IMR-90 (cell line): ENCODE measurements around the gene TSC2. TPM values are rescaled to one million over a fixed set of nuclear protein-coding genes. Genes with fewer than 3 reads are reported as not detected.

ENCODE experiments used
- ATAC-seq: fragments of 200-7000 bp; cut with Tn5 transposase; 2 replicates; pipeline ENCODE4 v1.9.1; 2020; ENCODE audit warnings: low read depth, mild to moderate bottlenecking, moderate library complexity
- BruUV-seq: library from RNA; stranded (reverse); fragments of 400-500 nt; replicated peaks from 2 replicates; lab custom pipeline; 2021; lab: Mats Ljungman, UMichigan
- CTCF ChIA-PET: fragments of 300-600 bp; formaldehyde crosslinking; extraction: SDS; loops from one replicate; lab custom pipeline; 2021; ENCODE audit warnings: antibody characterized with exemption; lab: Yijun Ruan, JAX
- POLR2A ChIA-PET: fragments of 300-600 bp; sonication (Branson Sonifier 250); formaldehyde crosslinking; loops from one replicate; lab custom pipeline; 2022; ENCODE audit warnings: antibody characterized with exemption; ENCODE audit not compliant: unreplicated experiment; lab: Charles Lee
- DNase-seq: peaks from one replicate; pipeline ENCODE4 v3.0.0; 2013
- H2AFZ ChIP-seq: replicated peaks from 2 replicates; pipeline ENCODE3; 2013; ENCODE audit warnings: low read length, mild to moderate bottlenecking; ENCODE audit not compliant: poor library complexity
- H2AK5ac ChIP-seq: 2 replicates; pipeline ENCODE4 v1.6.1; 2013; ENCODE audit warnings: low read depth, low read length, inconsistent platforms
- H2AK9ac ChIP-seq: replicated peaks from 2 replicates; pipeline ENCODE3; 2013; ENCODE audit warnings: mild to moderate bottlenecking, low read depth, low read length, moderate library complexity; ENCODE audit not compliant: poor library complexity
- H2BK120ac ChIP-seq: 2 replicates; pipeline ENCODE4 v1.6.1; 2013; ENCODE audit warnings: low read depth, low read length, inconsistent platforms
- H2BK15ac ChIP-seq: 3 replicates; pipeline ENCODE4 v1.6.1; 2013; ENCODE audit warnings: low read depth, low read length, inconsistent platforms
- H2BK20ac ChIP-seq: 2 replicates; pipeline ENCODE4 v1.6.1; 2013; ENCODE audit warnings: low read depth, mild to moderate bottlenecking, inconsistent platforms, low read length, moderate library complexity
- H2BK5ac ChIP-seq: 2 replicates; pipeline ENCODE4 v1.6.1; 2013; ENCODE audit warnings: mild to moderate bottlenecking, low read depth, low read length, inconsistent platforms; ENCODE audit not compliant: poor library complexity, severe bottlenecking
- H3K14ac ChIP-seq: replicated peaks from 2 replicates; pipeline ENCODE4 v1.6.1; 2013; ENCODE audit warnings: low read depth, low read length, inconsistent platforms
- H3K18ac ChIP-seq: 2 replicates; pipeline ENCODE4 v1.6.1; 2013; ENCODE audit warnings: low read depth, low read length, control low read depth
- H3K23ac ChIP-seq: 2 replicates; pipeline ENCODE4 v1.6.1; 2013; ENCODE audit warnings: low read depth, low read length, inconsistent platforms
- H3K27ac ChIP-seq: 2 replicates; pipeline ENCODE4 v1.5.1; 2013; ENCODE audit warnings: mild to moderate bottlenecking, control low read depth, low read length; ENCODE audit not compliant: insufficient read depth
- H3K27me3 ChIP-seq: 2 replicates; pipeline ENCODE4 v1.6.1; 2013; ENCODE audit warnings: low read length; ENCODE audit not compliant: control insufficient read depth, insufficient read depth
- H3K36me3 ChIP-seq: 2 replicates; pipeline ENCODE4 v1.6.1; 2013; ENCODE audit warnings: low read length, mixed read lengths; ENCODE audit not compliant: control insufficient read depth, insufficient read depth
- H3K4ac ChIP-seq: 2 replicates; pipeline ENCODE4 v1.6.1; 2013; ENCODE audit warnings: low read depth, low read length, inconsistent platforms
- H3K4me1 ChIP-seq: 2 replicates; pipeline ENCODE4 v1.6.1; 2013; ENCODE audit warnings: low read length, mixed read lengths; ENCODE audit not compliant: control insufficient read depth, insufficient read depth
- H3K4me2 ChIP-seq: 2 replicates; pipeline ENCODE4 v1.6.1; 2013; ENCODE audit warnings: low read depth, mild to moderate bottlenecking, control low read depth, low read length, moderate library complexity
- H3K4me3 ChIP-seq: 2 replicates; pipeline ENCODE4 v1.5.1; 2013; ENCODE audit warnings: low read depth, mild to moderate bottlenecking, control low read depth, low read length, moderate library complexity; ENCODE audit not compliant: insufficient read depth
- H3K56ac ChIP-seq: 2 replicates; pipeline ENCODE4 v1.6.1; 2013; ENCODE audit warnings: low read length, inconsistent platforms; ENCODE audit not compliant: insufficient read depth; ENCODE audit errors: extremely low read depth
- H3K79me1 ChIP-seq, 2 experiments: 2 replicates each; pipeline ENCODE4 v1.6.1; 2013; ENCODE audit warnings: low read length in 2 of 2, inconsistent platforms in 1 of 2, low read depth in 1 of 2
- H3K9ac ChIP-seq: 2 replicates; pipeline ENCODE4 v1.6.1; 2013; ENCODE audit warnings: low read depth, low read length, control low read depth
- H3K9me1 ChIP-seq: 2 replicates; pipeline ENCODE4 v1.6.1; 2013; ENCODE audit warnings: low read length, inconsistent platforms; ENCODE audit not compliant: insufficient read depth
- H3K9me3 ChIP-seq: 2 replicates; pipeline ENCODE4 v1.6.1; 2013; ENCODE audit warnings: low read length; ENCODE audit not compliant: control insufficient read depth, insufficient read depth
- H4K20me1 ChIP-seq: 2 replicates; pipeline ENCODE4 v1.6.1; 2013; ENCODE audit warnings: low read length, inconsistent platforms; ENCODE audit not compliant: insufficient read depth
- H4K5ac ChIP-seq: 2 replicates; pipeline ENCODE4 v1.6.1; 2013; ENCODE audit warnings: mild to moderate bottlenecking, low read depth, low read length, control low read depth
- H4K8ac ChIP-seq, 2 experiments: 2 replicates each; pipeline ENCODE4 v1.6.1; 2013; ENCODE audit warnings: low read depth in 2 of 2, low read length in 2 of 2, control low read depth in 1 of 2, inconsistent platforms in 1 of 2
- H4K91ac ChIP-seq: 2 replicates; pipeline ENCODE4 v1.6.1; 2013; ENCODE audit warnings: low read depth, low read length, inconsistent platforms; ENCODE audit not compliant: insufficient read depth
- BHLHE40 ChIP-seq: fragments of 150-350 bp; IDR thresholded peaks from 2 replicates; pipeline ENCODE4 v1.6.1; 2016; ENCODE audit warnings: mild to moderate bottlenecking, low read depth, low read length
- CEBPB ChIP-seq: IDR thresholded peaks from 2 replicates; pipeline ENCODE4 v1.6.1; 2012; ENCODE audit warnings: low read depth, low read length, improper control_type of control experiment
- CHD1 ChIP-seq: IDR thresholded peaks from 2 replicates; pipeline ENCODE4 v1.6.1; 2012; ENCODE audit warnings: low read depth, low read length, improper control_type of control experiment
- ELK1 ChIP-seq: fragments of 150-350 bp; IDR thresholded peaks from 2 replicates; pipeline ENCODE4 v1.6.1; 2016; ENCODE audit warnings: low read depth, mild to moderate bottlenecking, low read length, moderate library complexity, borderline replicate concordance
- MAZ ChIP-seq: IDR thresholded peaks from 2 replicates; pipeline ENCODE4 v1.6.1; 2012; ENCODE audit warnings: low read depth, mild to moderate bottlenecking, low read length, improper control_type of control experiment, moderate library complexity, borderline replicate concordance
- RCOR1 ChIP-seq: IDR thresholded peaks from 2 replicates; pipeline ENCODE4 v1.6.1; 2012; ENCODE audit warnings: mild to moderate bottlenecking, low read length, improper control_type of control experiment; ENCODE audit not compliant: insufficient replicate concordance
- WGBS, 2 experiments: methylation state at CpG; one replicate each; pipeline versions ENCODE4 v1.1.5 to v1.1.7; 2013; ENCODE audit warnings: missing lambda C conversion rate in 2 of 2; ENCODE audit not compliant: insufficient read length in 1 of 2; ENCODE audit errors: extremely low coverage in 2 of 2; 5-methylcytosine and 5-hydroxymethylcytosine counted together
- dilution Hi-C: fragments of 300-500 bp; cut with HindIII; formaldehyde crosslinking; loops from one replicate; pipeline ENCODE4 v1.14.3; 2018; ENCODE audit warnings: low sequenced_read_pairs; ENCODE audit not compliant: unreplicated experiment
- in situ Hi-C: fragments of 300-500 bp; cut with MboI; formaldehyde crosslinking; loops from 3 replicates; pipeline ENCODE4 v1.14.3; 2019; ENCODE audit warnings: low sequenced_read_pairs, inconsistent platforms, mixed read lengths
- intact Hi-C: fragments of 100-400 bp; cut with micrococcal nuclease; formaldehyde crosslinking; loops from 2 replicates; pipeline ENCODE4 v1.10.0; 2022
- polyA plus RNA-seq, 3 experiments: library from polyadenylated mRNA; depleted of rRNA; stranded (reverse); fragments of >200 nt; gene quantifications; 2 replicates each; pipeline ENCODE4 v1.2.3, GENCODE V29; 2012; ENCODE audit warnings: low replicate concordance in 1 of 3
- total RNA-seq: library from RNA; depleted of rRNA; stranded (reverse); fragments of >200 nt; gene quantifications from 2 replicates; pipeline ENCODE4 v1.2.3, GENCODE V29; 2012

TSC2 gene
- total and polyA plus RNA-seq, 2 of the 4 experiments (the other 2 are of a cell fraction), result 31.4 to 88.6 TPM

DNA sequence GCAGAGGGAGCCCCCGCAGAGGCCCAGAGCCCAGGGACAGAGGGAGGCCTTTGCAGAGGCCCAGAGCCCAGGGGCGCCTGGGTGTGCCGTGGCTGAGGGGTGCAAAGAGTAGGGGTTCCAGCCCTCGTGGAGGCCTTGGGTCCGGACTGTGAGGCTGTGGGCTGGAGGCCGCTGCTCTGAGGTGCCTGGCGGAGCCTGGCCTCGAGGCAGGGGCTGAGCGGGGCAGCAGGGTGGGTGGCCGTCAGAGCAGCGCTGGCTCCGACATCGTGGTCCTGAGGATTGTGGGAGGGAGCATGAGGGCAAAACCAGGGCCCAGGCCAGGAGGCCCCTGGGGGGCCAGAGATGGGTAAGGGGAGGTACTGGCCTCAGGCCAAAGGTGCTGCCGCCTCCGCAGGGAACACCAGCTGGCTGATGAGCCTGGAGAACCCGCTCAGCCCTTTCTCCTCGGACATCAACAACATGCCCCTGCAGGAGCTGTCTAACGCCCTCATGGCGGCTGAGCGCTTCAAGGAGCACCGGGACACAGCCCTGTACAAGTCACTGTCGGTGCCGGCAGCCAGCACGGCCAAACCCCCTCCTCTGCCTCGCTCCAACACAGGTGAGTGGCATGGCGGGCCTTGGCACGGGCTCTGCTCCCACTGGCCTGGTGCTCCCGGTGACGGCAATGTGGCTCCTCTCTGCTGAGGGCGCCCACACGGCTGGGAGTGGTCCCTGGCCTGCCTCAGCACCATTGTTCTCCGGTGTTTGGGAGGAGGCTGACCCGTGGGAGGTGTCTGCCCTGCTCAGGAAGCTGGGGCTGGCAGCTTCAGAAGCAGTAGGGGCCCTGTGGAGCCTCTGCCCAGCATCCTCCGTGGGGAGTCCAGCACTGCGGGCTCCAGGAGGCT lies 33.7 kb downstream of the TSC2 start:
- dilution Hi-C loops (no loop called here), intact Hi-C loops (no loop called here), in situ Hi-C loops (no loop called here)
- Histone ChIP-seq H4K8ac (no peak overlapping the region), H2BK5ac (no peak overlapping the region), H4K91ac (no peak overlapping the region), H2BK120ac (no peak overlapping the region), H3K36me3 (peaks cover 73% of the 10 kb centered on the region), H2AK5ac (no peak overlapping the region), H3K23ac (no peak overlapping the region), H4K20me1 (peaks cover 5% of the 10 kb centered on the region), H3K56ac (no peak overlapping the region), H3K9me1 (no peaks in the 10 kb centered on the region), H3K18ac (no peak overlapping the region), H3K4ac (no peak overlapping the region), H3K4me1 (peaks cover 3% of the 10 kb centered on the region; the same call in 1 of the 2 replicates), H2AK9ac (no peak overlapping the region), H3K14ac (no peak overlapping the region), H3K9me3 (no peaks in the 10 kb centered on the region), H4K5ac (no peak overlapping the region), H2AFZ (peak overlapping the region; percentile 51), H3K9ac (no peak overlapping the region), H3K4me3 (no peak overlapping the region), H3K79me1 (0 out of 4 replicates have a peak, but pooled peaks cover 0 to 3% of the 10 kb centered on the region in 2 experiments), H3K27ac (no peak overlapping the region), H2BK15ac (no peak overlapping the region), H2BK20ac (no peak overlapping the region), H3K27me3 (no peaks in the 10 kb centered on the region), H3K4me2 (no peak overlapping the region)
- TF ChIP-seq MAZ, result no peak
- no peak for TF ChIP-seq RCOR1
- no peak for TF ChIP-seq CHD1
- no peak for TF ChIP-seq BHLHE40
- no peak for TF ChIP-seq CEBPB
- no peak for TF ChIP-seq ELK1
- ATAC-seq, result no peak
- POLR2A ChIA-PET, result interaction anchor here (0.5 kb wide), 1 partner anchor 15 kb away, joined by 5 read pairs; no protein-coding TSS in a partner anchor
- 86% methylated on average over 10 of the region's 35 CpGs; no CpG with 5 or more reads in 1 of the 2 experiments for whole genome bisulfite sequencing, 2 experiments
- no peak for DNase-seq
- no TSS peak for BruUV-seq
- CTCF ChIA-PET, result no interaction called here
